HG03175 (cell line): ENCODE results near the gene PPIE.
A peak's percentile ranks its signal among the peaks of the same experiment; 100 is the strongest.
"Not testable (repeated sequence)": the region's sequence is repeated elsewhere in the genome, so short reads cannot be mapped to it uniquely, and the experiment has no call there.

Source experiments
- ATAC-seq: cut with Tn5 transposase; IDR thresholded peaks from one replicate; pipeline ENCODE4 v1.9.1; 2021; ENCODE audit warnings: mild to moderate bottlenecking, moderate library complexity; ENCODE audit not compliant: unreplicated experiment

The PPIE gene

GRCh38 chr1:39776886-39777285 is 38.2 kb downstream of the PPIE start:
- no peak for ATAC-seq

GRCh38 chr1:39777306-39777705 is 38.6 kb downstream of the PPIE start:
- no peak for ATAC-seq

DNA sequence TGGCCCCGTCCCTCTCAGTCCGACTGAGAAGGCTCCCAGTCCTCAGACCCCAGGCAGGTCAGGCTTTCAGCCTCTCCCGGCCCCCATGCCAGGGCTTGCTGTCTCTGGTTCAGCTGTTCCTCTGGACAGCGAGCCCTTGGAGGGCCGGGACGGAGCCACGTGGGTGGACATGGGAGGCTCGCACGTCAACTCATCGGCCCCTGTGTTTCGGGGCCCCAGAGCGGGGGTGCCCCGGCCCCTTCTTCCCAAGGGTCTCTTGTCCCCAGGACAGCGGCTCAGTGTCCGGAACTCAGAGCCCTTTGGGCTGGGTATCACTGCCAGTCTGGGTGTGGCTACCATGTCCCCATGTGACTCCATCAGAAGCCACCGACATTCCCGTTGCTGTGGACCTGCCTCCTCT is 39.2 kb downstream of the PPIE start:
- not testable (repeated sequence) for ATAC-seq

DNA sequence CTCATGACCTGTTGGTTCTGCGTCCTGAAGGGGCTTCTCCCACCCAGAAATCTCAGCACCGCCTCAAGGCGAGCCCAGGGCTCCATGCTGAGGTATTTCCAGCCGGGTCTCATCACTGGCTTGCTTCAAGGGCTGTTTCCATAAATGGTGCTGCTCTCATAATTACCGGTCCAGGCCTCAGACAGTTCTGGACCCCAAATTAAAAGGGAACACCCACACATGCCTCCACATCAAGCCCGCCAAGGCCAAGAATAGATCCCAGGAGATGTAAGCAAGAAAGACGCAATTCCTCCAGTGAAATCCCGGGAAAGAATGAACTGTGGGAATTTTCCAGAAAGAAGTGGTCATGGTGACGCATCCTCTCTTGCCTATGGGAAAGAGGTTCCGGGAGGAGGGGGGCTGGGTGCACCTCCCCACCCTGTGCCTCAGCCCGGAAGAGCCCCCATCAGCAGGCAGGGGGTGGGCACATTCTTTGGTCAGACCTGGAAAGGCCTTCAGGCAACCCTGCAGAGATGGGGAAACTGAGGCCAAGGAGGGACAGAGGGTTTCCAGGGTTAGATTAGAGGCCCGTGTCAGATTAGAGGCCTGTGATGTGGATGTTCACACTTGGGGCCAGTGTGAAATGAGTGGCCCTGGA is 39.9 kb downstream of the PPIE start:
- ATAC-seq = not testable (repeated sequence)

- ATAC-seq = no peak
Observed at GRCh38 chr1:39779137-39779536, 40.5 kb downstream of the PPIE start.

DNA sequence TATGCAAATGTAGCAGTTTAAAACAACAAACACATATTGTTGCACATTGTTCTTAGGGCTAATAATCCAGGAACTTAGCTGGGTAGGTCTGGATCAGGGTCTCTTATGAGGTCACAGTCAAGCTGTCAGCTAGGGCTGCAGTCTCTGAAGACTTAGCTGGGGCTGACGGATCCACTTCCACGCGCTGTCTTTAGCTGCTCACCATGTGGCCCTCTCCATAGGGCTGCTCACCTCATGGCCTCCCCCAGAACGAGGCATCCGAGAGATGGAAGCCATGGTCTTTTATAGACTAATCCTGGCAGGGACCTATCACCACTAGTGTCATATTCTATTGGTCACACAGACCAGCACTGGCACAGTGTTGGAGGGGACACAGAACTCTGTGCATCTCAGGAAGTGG is 41.1 kb downstream of the PPIE start:
- ATAC-seq = no peak

GRCh38 chr1:39781349-39781715 is 42.6 kb downstream of the PPIE start:
- ATAC-seq = no peak

DNA sequence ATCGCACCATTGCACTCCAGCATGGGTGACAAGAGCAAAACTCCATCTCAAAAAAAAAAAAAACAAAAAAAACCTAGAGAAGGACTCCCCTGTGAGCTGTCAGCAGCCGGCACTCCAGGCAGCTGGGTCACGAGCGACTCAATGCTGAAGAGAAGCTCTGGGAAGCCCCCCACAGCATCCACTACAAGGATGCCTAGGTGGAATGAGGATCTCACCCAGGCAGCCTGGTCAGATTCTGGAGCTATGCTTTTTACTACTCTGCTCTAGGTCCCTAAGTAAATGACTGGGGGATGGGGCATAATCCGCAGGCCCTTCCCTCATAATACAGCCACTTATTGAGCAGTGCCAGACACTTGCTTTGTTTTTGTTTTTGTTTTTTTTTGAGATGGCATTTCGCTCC is 43.4 kb downstream of the PPIE start:
- ATAC-seq = no peak

DNA sequence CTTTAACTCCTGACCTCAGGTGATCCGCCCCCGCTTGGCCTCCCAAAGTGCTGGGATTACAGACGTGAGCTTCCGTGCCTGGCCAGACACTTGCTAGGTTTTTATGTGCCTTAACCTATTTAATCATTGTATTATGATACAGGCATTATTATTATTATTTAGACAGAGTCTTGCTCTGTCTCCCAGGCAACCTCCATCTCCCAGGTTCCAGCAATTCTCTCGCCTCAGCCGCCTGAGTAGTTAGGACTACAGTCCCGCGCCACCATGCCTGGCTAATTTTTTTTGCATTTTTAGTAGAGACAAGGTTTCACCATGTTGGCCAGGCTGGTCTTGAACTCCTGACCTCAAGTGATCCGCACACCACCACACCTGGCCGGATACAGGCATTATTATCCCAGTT is 44.0 kb downstream of the PPIE start:
- not testable (repeated sequence) for ATAC-seq

GRCh38 chr1:39786303-39787107 is 47.8 kb downstream of the PPIE start:
- not testable (repeated sequence) for ATAC-seq

GRCh38 chr1:39787108-39787375 is 48.4 kb downstream of the PPIE start:
- ATAC-seq = not testable (repeated sequence)

- no peak for ATAC-seq
Observed at GRCh38 chr1:39787468-39787867, 48.8 kb downstream of the PPIE start.

GRCh38 chr1:39787964-39788363 is 49.3 kb downstream of the PPIE start:
- ATAC-seq = not testable (repeated sequence)

GRCh38 chr1:39788426-39788757 is 49.7 kb downstream of the PPIE start:
- no peak for ATAC-seq

- ATAC-seq = peak; percentile 55
Observed at GRCh38 chr1:39788758-39789570, 50.3 kb downstream of the PPIE start, which contains the start of gene BMP8B. TSS of gene BMP8B (minus strand) at chr1:39788865. CDS start at chr1:39788485, 380 bp downstream.

DNA sequence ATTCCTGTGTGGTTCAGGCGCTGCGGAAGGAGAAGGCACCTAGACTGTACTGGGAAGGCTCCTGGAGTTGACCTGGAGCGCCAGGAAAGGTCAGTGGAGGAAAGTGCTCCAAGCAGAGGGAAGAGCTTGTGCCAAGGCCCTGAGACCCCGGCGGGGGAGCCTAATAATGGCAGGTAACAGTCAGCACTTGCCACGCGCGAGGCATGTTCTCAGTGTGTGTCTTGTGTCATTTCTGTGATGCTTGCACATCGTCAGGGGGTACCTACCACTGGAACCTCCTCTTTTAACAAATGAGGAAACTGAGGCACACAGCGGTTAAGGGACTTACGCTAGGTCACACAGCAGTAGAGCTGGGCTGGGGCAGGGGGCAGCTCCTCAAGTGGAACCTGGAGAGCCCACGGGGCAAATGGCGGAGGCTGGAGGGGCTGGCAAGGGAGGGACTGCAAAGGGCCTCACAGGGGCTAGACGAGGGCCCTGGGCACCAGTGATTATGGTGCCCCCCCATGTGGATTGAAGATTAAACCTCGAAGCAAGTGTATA is 51.0 kb downstream of the PPIE start:
- no peak for ATAC-seq

GRCh38 chr1:39791838-39792237 is 53.2 kb downstream of the PPIE start:
- ATAC-seq = no peak

GRCh38 chr1:39795651-39796050 is 57.0 kb downstream of the PPIE start:
- ATAC-seq = no peak

DNA sequence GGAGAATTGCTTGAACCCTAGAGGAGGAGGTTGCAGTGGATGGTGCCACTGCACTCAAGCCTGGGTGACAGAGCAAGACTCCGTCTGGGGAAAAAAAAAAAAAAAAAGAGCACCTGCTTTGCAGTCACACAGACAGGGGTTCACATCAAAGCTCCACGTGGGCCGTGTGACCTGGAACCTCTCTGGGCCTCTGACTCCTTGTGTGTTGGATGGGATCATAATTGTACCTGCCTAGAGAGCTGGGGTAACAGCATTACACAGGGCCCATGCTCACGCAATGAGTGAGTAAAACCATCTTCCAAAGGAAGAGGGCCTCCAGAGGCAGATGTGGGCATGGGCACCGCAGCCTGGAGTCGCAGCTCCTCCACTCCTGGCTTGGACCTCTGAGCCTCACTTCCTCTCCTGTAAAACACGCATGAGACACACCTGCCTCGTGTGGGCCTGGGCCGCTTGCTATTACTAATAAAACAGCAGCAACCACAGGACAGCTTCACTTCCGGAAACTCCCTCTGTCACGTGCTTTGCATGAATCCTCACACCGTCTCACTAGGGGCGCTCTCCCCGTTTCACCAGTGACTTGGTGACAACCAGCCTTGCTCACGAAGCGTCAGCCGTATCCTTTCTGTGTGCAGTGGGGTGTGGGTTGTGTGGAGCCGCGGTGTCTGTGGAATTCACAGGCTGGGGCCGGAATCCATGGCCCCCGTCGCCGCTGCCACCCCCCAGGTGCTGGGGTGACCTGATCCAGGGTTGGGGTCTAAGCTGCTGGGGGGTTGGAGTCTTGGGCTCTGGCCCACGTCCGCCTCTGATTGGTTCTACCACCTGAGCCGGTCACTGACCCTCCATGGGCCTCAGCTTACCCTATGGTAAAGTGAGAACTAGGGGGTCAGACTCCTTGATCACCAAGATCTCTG is 60.4 kb downstream of the PPIE start:
- peak; percentile 88 for ATAC-seq

GRCh38 chr1:39799770-39800470 is 61.2 kb downstream of the PPIE start:
- peak; percentile 59 for ATAC-seq
